PFSK-1 (cell line): ENCODE results near the gene MAU2.

Source experiments
- FOXP2 ChIP-seq: optimal IDR thresholded peaks from 2 replicates; pipeline ENCODE3; 2011; ENCODE audit warnings: borderline replicate concordance, control low read depth, inconsistent platforms; ENCODE audit not compliant: insufficient read depth; ENCODE audit errors: extremely low read length, extremely low read depth
- POLR2AphosphoS5 ChIP-seq: IDR thresholded peaks from 2 replicates; pipeline ENCODE4 v1.6.1; 2012; ENCODE audit warnings: low read depth, mild to moderate bottlenecking, control low read depth, low read length, moderate library complexity
- REST ChIP-seq, 2 experiments: IDR thresholded peaks; 2 replicates each; pipeline versions ENCODE4 v1.6.1 to v1.8.0; 2011 to 2012; ENCODE audit warnings: low read depth in 2 of 2, low read length in 2 of 2, control low read depth in 1 of 2, inconsistent platforms in 1 of 2, mild to moderate bottlenecking in 1 of 2, moderate library complexity in 1 of 2; ENCODE audit not compliant: insufficient read depth in 1 of 2
- SIN3A ChIP-seq: IDR thresholded peaks from 2 replicates; pipeline ENCODE4 v1.6.1; 2012; ENCODE audit warnings: mild to moderate bottlenecking, low read length, moderate library complexity, borderline replicate concordance; ENCODE audit not compliant: insufficient read depth
- TAF1 ChIP-seq: IDR thresholded peaks from 2 replicates; pipeline ENCODE4 v1.6.1; 2012; ENCODE audit warnings: low read length, control low read depth, borderline replicate concordance; ENCODE audit not compliant: insufficient read depth

The MAU2 gene

GRCh38 chr19:19316082-19316481 is 4.5 kb upstream of the MAU2 start:
- no peak for TF ChIP-seq POLR2AphosphoS5
- TF ChIP-seq SIN3A, result no peak
- no peak for TF ChIP-seq FOXP2
- TF ChIP-seq TAF1, result no peak
- TF ChIP-seq REST (IDR thresholded peaks at IDR 0.05; ENCODE audit: insufficient read depth in 1 of 2, low read depth in 2 of 2, low read length in 2 of 2), result no peak

DNA sequence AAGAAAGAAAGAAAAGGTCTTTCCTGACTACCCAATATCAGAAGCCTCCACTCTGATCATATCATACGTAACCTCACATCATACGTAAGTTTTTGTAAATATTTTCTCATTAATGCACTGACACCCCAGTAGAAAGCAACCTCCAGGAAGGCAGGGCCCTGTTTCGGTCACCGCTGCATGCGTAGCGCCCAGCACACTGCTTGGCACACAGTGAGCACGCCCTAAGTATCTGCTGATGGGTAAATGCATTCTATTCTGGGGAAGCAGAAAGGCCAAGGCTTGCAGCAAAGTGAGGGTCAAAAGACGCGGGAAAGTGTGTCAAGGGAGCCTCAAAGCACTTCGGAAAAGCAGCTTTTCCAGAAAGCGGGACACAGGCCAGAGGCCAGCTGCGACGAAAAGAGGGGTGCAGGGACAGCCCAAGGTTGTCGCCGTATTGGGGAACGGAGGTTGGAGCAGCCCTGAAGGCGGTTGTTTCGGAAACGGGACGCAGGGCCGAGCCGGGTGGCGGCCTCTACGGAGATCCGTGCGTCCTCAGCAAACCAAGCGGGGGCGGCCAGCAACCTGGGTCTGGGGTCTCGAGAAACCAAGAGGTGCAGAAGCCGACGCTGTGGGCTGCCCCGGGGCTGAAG is 783 bp upstream of the MAU2 start:
- no peak for TF ChIP-seq TAF1
- no peak for TF ChIP-seq POLR2AphosphoS5
- TF ChIP-seq REST (IDR thresholded peaks at IDR 0.05; ENCODE audit: insufficient read depth in 1 of 2, low read depth in 2 of 2, low read length in 2 of 2), result no peak
- no peak for TF ChIP-seq FOXP2

GRCh38 chr19:19321141-19321577 is 530 bp downstream of the MAU2 start:
- TF ChIP-seq REST (IDR thresholded peaks at IDR 0.05; ENCODE audit: insufficient read depth in 1 of 2, low read depth in 2 of 2, low read length in 2 of 2), result no peak
- no peak for TF ChIP-seq TAF1
- TF ChIP-seq FOXP2, result no peak
- no peak for TF ChIP-seq SIN3A
- TF ChIP-seq POLR2AphosphoS5, result no peak

DNA sequence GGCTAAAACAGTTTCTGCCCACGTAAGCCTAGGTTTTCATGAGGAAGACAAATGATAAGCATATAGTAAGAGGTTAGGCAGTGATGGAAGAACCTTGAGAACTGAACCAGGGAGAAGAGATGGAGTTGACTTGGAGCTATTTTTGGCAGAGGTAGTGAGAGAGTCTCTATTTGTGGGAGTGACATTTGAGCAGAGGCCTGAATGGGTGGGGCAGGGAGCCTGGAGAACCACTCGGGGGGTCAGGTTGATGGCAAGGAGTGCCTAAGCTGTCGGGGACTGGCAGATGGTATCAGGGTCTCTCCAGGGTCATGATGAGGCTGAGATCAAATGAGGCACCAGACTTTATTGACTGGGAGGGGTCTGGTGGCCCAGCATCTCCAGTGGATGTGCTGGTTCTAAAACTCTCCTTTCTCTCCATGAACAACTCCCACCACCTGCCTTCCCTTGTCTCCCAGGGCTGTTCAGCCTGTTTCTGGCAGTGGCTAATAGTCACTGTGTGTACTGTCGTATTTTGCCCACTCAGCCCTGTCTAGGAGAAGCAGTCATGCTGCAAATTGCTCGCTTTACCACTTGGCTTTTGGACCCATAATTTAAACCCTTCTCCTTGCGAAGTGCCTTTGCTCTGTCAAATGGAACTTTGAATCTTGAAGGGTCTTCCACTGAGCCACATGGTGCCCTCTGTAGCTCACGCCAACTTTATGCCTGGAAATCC is 3.6 kb downstream of the MAU2 start:
- no peak for TF ChIP-seq TAF1
- TF ChIP-seq POLR2AphosphoS5, result peak; percentile 26; the same call in 1 of the 2 replicates
- TF ChIP-seq REST (IDR thresholded peaks at IDR 0.05; ENCODE audit: insufficient read depth in 1 of 2, low read depth in 2 of 2, low read length in 2 of 2), result no peak
